ENCODE data around the gene CBARP. TPM values are rescaled to one million over a fixed set of nuclear protein-coding genes. Genes with fewer than 3 reads are reported as not detected.

The CBARP gene
- total and polyA plus RNA-seq, 9 of the 15 experiments (the other 6 are each of a cell fraction or from before 2014, with no cell fraction given), result 0.03 to 8.9 (median 1.2) TPM; not detected in 1

DNA sequence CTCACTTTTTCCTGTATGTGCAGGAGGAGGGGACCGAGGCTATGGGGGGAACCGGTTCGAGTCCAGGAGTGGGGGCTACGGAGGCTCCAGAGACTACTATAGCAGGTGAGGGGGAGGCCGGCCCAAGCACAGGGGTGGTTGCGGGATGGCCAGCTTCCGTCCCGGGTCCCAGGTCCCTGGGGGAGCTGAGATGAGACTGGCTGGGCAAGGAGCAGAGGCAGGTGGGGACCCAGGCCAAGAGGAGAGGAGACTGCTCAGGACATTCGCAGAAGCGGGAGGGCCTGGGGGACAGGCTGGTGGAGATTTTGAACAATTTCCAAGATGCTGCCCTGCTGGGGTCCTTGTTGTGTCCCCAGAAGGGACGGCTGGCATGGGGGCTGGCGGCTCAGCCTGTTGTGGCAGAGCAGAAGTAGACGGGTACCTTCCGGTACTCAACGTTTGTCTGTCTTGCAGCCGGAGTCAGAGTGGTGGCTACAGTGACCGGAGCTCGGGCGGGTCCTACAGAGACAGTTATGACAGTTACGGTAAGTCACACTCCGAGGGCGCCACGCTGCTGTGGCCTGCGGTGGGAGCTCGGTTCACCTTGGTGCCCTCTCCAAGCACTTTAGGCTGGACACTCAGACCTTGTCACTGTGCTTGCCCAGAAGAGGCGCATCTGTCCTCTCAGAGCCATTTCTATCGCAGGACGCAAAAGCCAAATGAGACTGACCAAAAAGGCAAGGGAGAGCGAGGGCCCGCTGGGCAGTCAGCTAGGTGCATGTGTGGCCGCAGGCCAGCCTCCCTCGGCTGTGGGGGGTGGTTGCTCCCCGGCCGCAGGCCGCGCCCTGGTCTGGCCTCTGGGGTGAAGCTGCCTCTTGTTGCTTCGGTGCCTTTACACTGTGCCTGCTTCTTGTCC lies 34.0 kb upstream of the CBARP start (continued):
- TF ChIP-seq TEAD2 (tag; IDR thresholded peaks at IDR 0.05), result no peak
- no peak for TF ChIP-seq MAFF (IDR thresholded peaks at IDR 0.05; ENCODE audit: low read length)
- no peak for TF ChIP-seq ZNF239 (CRISPR knock-in tag; IDR thresholded peaks at IDR 0.05)
- TF ChIP-seq PHTF2 (CRISPR knock-in tag; IDR thresholded peaks at IDR 0.05), result no peak
- TF ChIP-seq NFIC (IDR thresholded peaks at IDR 0.05), result no peak; the same call in 1 of the 2 replicates
- TF ChIP-seq ZNF77 (CRISPR knock-in tag; IDR thresholded peaks at IDR 0.05), result no peak
- TF ChIP-seq, protein P1, sequence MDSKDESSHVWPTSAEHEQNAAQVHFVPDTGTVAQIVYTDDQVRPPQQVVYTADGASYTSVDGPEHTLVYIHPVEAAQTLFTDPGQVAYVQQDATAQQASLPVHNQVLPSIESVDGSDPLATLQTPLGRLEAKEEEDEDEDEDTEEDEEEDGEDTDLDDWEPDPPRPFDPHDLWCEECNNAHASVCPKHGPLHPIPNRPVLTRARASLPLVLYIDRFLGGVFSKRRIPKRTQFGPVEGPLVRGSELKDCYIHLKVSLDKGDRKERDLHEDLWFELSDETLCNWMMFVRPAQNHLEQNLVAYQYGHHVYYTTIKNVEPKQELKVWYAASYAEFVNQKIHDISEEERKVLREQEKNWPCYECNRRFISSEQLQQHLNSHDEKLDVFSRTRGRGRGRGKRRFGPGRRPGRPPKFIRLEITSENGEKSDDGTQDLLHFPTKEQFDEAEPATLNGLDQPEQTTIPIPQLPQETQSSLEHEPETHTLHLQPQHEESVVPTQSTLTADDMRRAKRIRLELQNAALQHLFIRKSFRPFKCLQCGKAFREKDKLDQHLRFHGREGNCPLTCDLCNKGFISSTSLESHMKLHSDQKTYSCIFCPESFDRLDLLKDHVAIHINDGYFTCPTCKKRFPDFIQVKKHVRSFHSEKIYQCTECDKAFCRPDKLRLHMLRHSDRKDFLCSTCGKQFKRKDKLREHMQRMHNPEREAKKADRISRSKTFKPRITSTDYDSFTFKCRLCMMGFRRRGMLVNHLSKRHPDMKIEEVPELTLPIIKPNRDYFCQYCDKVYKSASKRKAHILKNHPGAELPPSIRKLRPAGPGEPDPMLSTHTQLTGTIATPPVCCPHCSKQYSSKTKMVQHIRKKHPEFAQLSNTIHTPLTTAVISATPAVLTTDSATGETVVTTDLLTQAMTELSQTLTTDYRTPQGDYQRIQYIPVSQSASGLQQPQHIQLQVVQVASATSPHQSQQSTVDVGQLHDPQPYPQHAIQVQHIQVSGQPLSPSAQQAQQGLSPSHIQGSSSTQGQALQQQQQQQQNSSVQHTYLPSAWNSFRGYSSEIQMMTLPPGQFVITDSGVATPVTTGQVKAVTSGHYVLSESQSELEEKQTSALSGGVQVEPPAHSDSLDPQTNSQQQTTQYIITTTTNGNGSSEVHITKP (IDR thresholded peaks at IDR 0.05; ENCODE audit: partially characterized antibody), result no peak
- TF ChIP-seq ZNF589 (CRISPR knock-in tag; IDR thresholded peaks at IDR 0.05; ENCODE audit: low read depth), result no peak
- no peak for TF ChIP-seq ZNF695 (CRISPR knock-in tag; IDR thresholded peaks at IDR 0.05)
- no peak for TF ChIP-seq HNRNPK (IDR thresholded peaks at IDR 0.05; ENCODE audit: low read depth, low read length, poor library complexity, severe bottlenecking)
- TF ChIP-seq, protein P2, sequence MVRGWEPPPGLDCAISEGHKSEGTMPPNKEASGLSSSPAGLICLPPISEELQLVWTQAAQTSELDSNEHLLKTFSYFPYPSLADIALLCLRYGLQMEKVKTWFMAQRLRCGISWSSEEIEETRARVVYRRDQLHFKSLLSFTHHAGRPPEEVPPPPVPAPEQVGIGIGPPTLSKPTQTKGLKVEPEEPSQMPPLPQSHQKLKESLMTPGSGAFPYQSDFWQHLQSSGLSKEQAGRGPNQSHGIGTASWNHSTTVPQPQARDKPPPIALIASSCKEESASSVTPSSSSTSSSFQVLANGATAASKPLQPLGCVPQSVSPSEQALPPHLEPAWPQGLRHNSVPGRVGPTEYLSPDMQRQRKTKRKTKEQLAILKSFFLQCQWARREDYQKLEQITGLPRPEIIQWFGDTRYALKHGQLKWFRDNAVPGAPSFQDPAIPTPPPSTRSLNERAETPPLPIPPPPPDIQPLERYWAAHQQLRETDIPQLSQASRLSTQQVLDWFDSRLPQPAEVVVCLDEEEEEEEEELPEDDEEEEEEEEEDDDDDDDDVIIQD (CRISPR knock-in tag; IDR thresholded peaks at IDR 0.05), result no peak
- TF ChIP-seq STAG1 (CRISPR knock-in tag; IDR thresholded peaks at IDR 0.05; ENCODE audit: borderline replicate concordance), result no peak
- no peak for TF ChIP-seq ZNF140 (CRISPR knock-in tag; IDR thresholded peaks at IDR 0.05)
- TF ChIP-seq, protein P3, sequence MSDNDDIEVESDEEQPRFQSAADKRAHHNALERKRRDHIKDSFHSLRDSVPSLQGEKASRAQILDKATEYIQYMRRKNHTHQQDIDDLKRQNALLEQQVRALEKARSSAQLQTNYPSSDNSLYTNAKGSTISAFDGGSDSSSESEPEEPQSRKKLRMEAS (CRISPR knock-in tag; IDR thresholded peaks at IDR 0.05), result peak; percentile 67
- TF ChIP-seq, protein P4, sequence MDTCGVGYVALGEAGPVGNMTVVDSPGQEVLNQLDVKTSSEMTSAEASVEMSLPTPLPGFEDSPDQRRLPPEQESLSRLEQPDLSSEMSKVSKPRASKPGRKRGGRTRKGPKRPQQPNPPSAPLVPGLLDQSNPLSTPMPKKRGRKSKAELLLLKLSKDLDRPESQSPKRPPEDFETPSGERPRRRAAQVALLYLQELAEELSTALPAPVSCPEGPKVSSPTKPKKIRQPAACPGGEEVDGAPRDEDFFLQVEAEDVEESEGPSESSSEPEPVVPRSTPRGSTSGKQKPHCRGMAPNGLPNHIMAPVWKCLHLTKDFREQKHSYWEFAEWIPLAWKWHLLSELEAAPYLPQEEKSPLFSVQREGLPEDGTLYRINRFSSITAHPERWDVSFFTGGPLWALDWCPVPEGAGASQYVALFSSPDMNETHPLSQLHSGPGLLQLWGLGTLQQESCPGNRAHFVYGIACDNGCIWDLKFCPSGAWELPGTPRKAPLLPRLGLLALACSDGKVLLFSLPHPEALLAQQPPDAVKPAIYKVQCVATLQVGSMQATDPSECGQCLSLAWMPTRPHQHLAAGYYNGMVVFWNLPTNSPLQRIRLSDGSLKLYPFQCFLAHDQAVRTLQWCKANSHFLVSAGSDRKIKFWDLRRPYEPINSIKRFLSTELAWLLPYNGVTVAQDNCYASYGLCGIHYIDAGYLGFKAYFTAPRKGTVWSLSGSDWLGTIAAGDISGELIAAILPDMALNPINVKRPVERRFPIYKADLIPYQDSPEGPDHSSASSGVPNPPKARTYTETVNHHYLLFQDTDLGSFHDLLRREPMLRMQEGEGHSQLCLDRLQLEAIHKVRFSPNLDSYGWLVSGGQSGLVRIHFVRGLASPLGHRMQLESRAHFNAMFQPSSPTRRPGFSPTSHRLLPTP (IDR thresholded peaks at IDR 0.05; ENCODE audit: borderline replicate concordance, extremely low read depth, insufficient read length), result no peak
- TF ChIP-seq MEF2A (IDR thresholded peaks at IDR 0.05; ENCODE audit: control insufficient read depth, low read depth, low read length), result no peak
- no peak for TF ChIP-seq TAL1 (IDR thresholded peaks at IDR 0.05)
- no peak for TF ChIP-seq POLR2B (IDR thresholded peaks at IDR 0.05; ENCODE audit: low read depth, partially characterized antibody)
- no peak for TF ChIP-seq RAD51 (IDR thresholded peaks at IDR 0.05; ENCODE audit: borderline replicate concordance, low read depth)
- no peak for TF ChIP-seq ZNF76 (CRISPR knock-in tag; IDR thresholded peaks at IDR 0.05; ENCODE audit: borderline replicate concordance)

Measured in K562 (cell line).